GM12875 (cell line): ENCODE data around the gene CDH5.

Experiments used
- H3K4me3 ChIP-seq: one replicate; pipeline ENCODE4 v1.5.1; 2011; ENCODE audit warnings: low read depth, low read length, control low read depth
- TF ChIP-seq, protein P1 (sequence below): IDR thresholded peaks from 2 replicates; pipeline ENCODE4 v1.5.1; 2011; ENCODE audit warnings: low read depth, mild to moderate bottlenecking, control low read depth, inconsistent platforms, low read length, moderate library complexity, borderline replicate concordance; ENCODE audit not compliant: insufficient read depth

CDH5 gene

DNA sequence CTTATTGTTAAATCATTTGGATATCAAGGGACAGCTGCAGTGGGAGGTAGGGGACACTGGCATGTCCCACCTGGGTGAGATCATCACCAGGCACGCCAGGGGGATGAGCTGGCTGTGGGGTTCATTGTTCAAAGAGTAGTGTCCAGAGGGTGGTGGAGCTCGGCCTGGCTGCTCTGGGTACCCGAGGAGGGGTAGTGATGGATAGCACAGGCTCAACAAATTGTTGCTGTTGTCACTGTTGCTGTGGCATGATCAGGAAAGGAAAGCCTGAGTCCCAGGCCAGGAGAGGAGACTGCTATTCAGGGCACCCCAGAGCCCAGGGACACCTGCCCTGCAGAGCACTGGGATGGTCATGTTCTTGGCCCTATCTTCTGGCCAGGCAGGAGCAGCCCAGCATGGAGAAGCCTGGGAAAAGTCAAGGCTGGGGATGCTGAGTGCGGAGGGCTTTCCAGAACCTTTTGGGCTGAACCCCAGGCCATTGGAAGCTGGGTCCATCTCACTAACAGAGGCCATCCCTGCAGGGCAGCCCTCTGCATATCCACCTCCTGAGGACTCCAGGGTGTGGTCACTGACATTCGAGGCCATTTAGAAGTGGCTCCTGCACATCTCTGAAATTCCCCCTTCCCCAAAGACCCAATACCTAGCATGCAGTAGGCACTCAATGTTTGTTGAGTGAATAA is 72.7 kb downstream of the CDH5 start:
- TF ChIP-seq, protein P1, sequence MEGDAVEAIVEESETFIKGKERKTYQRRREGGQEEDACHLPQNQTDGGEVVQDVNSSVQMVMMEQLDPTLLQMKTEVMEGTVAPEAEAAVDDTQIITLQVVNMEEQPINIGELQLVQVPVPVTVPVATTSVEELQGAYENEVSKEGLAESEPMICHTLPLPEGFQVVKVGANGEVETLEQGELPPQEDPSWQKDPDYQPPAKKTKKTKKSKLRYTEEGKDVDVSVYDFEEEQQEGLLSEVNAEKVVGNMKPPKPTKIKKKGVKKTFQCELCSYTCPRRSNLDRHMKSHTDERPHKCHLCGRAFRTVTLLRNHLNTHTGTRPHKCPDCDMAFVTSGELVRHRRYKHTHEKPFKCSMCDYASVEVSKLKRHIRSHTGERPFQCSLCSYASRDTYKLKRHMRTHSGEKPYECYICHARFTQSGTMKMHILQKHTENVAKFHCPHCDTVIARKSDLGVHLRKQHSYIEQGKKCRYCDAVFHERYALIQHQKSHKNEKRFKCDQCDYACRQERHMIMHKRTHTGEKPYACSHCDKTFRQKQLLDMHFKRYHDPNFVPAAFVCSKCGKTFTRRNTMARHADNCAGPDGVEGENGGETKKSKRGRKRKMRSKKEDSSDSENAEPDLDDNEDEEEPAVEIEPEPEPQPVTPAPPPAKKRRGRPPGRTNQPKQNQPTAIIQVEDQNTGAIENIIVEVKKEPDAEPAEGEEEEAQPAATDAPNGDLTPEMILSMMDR = no peak
- no peak overlapping the region for H3K4me3 ChIP-seq

DNA sequence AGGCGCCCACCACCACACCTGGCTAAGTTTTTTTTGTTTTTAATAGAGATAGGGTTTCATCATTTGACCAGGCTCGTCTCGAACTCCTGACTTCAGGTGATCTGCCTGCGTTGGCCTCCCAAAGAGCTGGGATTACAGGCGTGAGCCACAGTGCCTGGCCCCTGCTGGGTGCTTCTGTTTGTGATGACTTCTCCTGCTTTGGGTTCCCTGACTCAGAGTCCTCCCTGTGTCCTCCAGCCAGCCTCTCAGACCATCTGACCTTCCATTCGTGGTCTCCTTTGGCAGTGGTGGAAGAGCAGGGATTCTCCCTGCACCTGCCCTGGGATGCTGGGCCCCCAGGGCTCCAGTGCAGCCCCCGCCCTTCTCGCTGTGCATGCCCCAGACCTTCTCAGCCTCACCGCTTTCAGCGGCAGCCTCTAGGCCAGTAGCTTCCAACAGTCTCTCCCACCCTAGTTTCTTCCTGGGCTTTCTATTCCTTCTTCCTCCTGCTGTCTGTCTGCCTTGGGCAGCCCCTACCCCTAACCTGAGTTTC is 73.8 kb downstream of the CDH5 start:
- no peak overlapping the region for H3K4me3 ChIP-seq
- TF ChIP-seq, protein P1 = no peak

DNA sequence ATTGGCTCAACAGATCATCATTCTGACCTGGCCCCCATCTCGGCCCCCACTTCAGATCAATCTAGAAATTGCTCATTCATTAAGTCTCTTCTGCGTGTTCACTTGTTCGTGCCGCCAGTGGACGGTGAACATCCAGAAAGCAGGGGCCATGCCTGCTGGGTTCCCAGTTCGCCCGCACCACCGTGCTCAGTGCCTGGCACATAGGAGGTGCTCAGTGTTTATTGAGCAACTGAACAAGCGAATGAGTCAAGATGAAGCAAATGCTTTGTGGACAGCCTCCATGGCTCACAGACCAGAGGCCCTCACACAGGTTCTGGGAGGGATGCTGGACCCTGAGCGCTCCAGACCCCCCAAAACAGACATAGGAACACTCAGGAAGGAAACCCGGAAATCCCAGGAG is 74.5 kb downstream of the CDH5 start:
- H3K4me3 ChIP-seq = no peak overlapping the region
- TF ChIP-seq, protein P1 = no peak

DNA sequence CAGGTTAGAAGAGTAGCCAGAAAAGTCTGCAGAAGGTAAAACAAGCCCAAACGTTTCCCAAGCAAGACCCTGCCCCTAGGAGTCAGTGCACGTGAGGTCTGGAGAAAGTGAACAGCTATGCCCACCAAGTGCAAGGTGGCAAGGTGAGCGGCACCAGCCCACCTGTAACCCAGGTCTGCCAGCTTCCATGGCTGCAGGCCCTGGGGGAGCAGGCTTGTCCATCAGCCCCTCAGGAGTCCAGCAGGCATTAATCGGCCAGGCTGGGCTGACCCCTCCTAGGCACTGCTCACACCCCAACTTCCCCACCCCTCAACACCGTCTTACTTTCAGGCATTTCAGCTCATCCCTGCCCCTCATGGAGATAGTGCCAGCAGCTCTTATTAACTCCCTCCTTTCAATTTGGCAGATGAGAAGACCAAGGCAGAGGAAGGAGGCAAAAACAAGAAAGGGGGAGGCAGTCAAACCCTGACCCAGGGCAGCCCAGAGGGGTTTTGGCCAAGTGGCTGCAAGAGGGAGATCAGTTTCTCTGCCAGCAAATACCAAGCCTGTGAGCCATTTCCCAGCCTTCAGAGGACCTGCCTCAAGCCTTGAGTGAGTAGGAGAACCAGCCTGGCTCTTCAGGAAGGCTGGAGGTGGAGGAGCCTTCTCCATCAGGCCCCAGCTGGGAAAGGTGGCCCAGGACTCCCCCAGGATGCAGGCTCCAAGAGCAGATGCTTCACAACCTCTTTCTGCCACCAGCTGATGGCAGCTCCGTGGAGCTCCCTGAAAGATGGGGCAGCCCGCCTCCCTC is 75.3 kb downstream of the CDH5 start:
- TF ChIP-seq, protein P1 = no peak
- H3K4me3 ChIP-seq = no peak overlapping the region

DNA sequence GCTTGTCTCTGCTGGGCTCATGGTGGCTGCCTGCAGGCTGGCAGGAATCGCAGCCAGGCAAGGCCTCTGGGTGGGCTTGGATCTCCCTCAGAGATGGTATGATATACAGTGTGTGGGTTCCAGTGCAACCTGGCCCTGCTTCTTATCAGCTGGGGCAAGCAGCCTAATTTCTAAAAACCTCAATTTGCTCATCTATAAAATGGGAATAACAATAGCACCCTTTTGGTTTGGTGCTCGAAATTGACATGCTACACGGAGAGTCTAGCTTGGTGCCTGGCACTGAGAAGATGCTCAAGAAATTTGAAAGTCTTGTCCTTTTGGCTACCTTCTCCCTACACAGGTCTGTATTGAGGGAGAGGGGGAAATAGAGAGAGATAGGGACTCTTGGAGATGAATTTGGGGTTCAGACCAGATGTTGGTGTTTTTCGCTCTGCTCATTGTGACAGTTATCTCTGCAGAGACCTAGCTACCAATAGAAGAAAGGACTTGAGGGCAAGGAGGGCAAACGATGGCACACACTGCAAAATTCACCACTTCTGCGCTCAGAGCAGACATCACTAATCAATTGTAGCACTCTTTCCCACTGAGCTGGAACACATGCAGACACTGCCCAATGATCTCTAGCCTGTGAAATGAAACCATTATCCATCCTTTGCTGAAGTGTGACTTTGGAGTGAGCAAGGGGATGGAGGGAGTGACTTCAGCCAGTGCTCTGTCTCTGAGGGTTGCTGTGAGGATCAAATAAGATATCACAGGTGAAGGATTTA is 76.2 kb downstream of the CDH5 start:
- no peak overlapping the region for H3K4me3 ChIP-seq
- TF ChIP-seq, protein P1 = no peak

DNA sequence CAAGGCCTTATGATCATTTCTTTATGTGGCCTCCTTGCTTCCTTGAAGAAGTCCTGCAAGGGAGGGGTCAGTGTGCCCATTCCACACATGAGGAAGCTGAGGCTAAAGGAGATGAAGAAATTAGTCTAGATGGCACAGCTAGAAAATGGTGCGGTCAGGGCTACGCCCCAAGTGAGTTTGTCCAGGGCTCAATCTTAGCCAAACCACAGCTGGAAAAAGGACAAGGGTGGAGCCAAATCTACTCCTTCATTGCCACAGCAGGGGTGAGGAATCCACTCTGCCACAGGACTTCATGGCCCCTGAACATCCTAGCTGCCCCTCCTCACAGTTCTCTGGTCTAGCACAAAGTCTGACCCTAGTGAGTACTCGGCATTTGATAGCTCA is 76.8 kb downstream of the CDH5 start:
- no peak overlapping the region for H3K4me3 ChIP-seq
- TF ChIP-seq, protein P1 = no peak
